ENCODE measurements around the gene CFAP100.

Gene CFAP100

GRCh38 chr3:126459111-126459762 lies 64.5 kb downstream of the CFAP100 start:
- no peak overlapping the region for H3K4ac ChIP-seq (ENCODE audit: low read length)
- H3K9me3 ChIP-seq (replicated peaks in 1 of 2; ENCODE audit: control insufficient read depth in 2 of 2, insufficient read depth in 1 of 2, low read depth in 1 of 2, low read length in 2 of 2) = no peaks in the 10 kb centered on the region
- peaks cover 10% of the 10 kb centered on the region for H3K79me1 ChIP-seq (ENCODE audit: low read depth, low read length)
- H4K91ac ChIP-seq (ENCODE audit: low read depth, low read length, poor library complexity) = no peak overlapping the region
- H3K4me1 ChIP-seq (ENCODE audit: control insufficient read depth in 2 of 2, insufficient read depth in 1 of 2, low read depth in 1 of 2, low read length in 2 of 2) = peaks cover 0 to 14% of the 10 kb centered on the region in 2 donors
- no peak overlapping the region for H2AFZ ChIP-seq (ENCODE audit: low read length)
- WGBS, 2 donors (ENCODE audit: extremely low coverage in 2 of 2, insufficient read length in 2 of 2, insufficient replicate concordance in 1 of 2) = no CpG with 5 or more reads among the region's 7 CpGs
- H2AK5ac ChIP-seq (ENCODE audit: low read depth, low read length) = no peak overlapping the region
- H2BK5ac ChIP-seq (ENCODE audit: low read length) = no peak overlapping the region
- H3K4me2 ChIP-seq (ENCODE audit: insufficient read depth, low read length, poor library complexity, severe bottlenecking) = no peak overlapping the region
- no peak overlapping the region for H2BK12ac ChIP-seq (ENCODE audit: low read length)
- DNase-seq (ENCODE audit: low spot score) = no peak
- H2BK120ac ChIP-seq (ENCODE audit: low read depth, low read length) = no peak overlapping the region
- no peak overlapping the region for H3K4me3 ChIP-seq (ENCODE audit: low read length in 2 of 2)
- peaks cover 56 to 87% of the 10 kb centered on the region in 2 donors for H3K36me3 ChIP-seq (replicated peaks in 1 of 2; ENCODE audit: control insufficient read depth in 2 of 2, insufficient read depth in 2 of 2, low read length in 2 of 2)
- no peak overlapping the region for H3K23ac ChIP-seq (ENCODE audit: low read depth, low read length, poor library complexity)
- no peak overlapping the region for H3K9ac ChIP-seq (ENCODE audit: low read depth, low read length, poor library complexity)
- no peaks in the 10 kb centered on the region for H3K27me3 ChIP-seq (ENCODE audit: control insufficient read depth in 3 of 3, insufficient read depth in 3 of 3, low read depth in 1 of 3, low read length in 3 of 3)
- H3K14ac ChIP-seq (ENCODE audit: low read length) = no peak overlapping the region
- no peak overlapping the region for H2BK15ac ChIP-seq (ENCODE audit: low read length)
- no peak overlapping the region for H3K27ac ChIP-seq (replicated peaks; ENCODE audit: low read length)
- H3K18ac ChIP-seq (ENCODE audit: low read length) = no peak overlapping the region
- H4K8ac ChIP-seq (ENCODE audit: low read depth, low read length) = no peak overlapping the region

- no peak overlapping the region for H2AFZ ChIP-seq (ENCODE audit: low read length)
- no peak overlapping the region for H3K4ac ChIP-seq (ENCODE audit: low read length)
- no peak overlapping the region for H3K4me3 ChIP-seq (ENCODE audit: low read length in 2 of 2)
- no peaks in the 10 kb centered on the region for H3K9me3 ChIP-seq (replicated peaks in 1 of 2; ENCODE audit: control insufficient read depth in 2 of 2, insufficient read depth in 1 of 2, low read depth in 1 of 2, low read length in 2 of 2)
- H3K18ac ChIP-seq (ENCODE audit: low read length) = no peak overlapping the region
- H3K9ac ChIP-seq (ENCODE audit: low read depth, low read length, poor library complexity) = no peak overlapping the region
- H2BK12ac ChIP-seq (ENCODE audit: low read length) = no peak overlapping the region
- no peak overlapping the region for H4K8ac ChIP-seq (ENCODE audit: low read depth, low read length)
- H3K4me1 ChIP-seq (ENCODE audit: control insufficient read depth in 2 of 2, insufficient read depth in 1 of 2, low read depth in 1 of 2, low read length in 2 of 2) = peaks cover 0 to 9% of the 10 kb centered on the region in 2 donors
- H3K36me3 ChIP-seq (replicated peaks in 1 of 2; ENCODE audit: control insufficient read depth in 2 of 2, insufficient read depth in 2 of 2, low read length in 2 of 2) = peaks cover 58 to 87% of the 10 kb centered on the region in 2 donors
- H3K23ac ChIP-seq (ENCODE audit: low read depth, low read length, poor library complexity) = no peak overlapping the region
- no CpG with 5 or more reads among the region's 9 CpGs for WGBS, 2 donors (ENCODE audit: extremely low coverage in 2 of 2, insufficient read length in 2 of 2, insufficient replicate concordance in 1 of 2)
- H4K91ac ChIP-seq (ENCODE audit: low read depth, low read length, poor library complexity) = no peak overlapping the region
- H3K27me3 ChIP-seq (ENCODE audit: control insufficient read depth in 3 of 3, insufficient read depth in 3 of 3, low read depth in 1 of 3, low read length in 3 of 3) = no peaks in the 10 kb centered on the region
- H3K79me1 ChIP-seq (ENCODE audit: low read depth, low read length) = peaks cover 12% of the 10 kb centered on the region
- no peak overlapping the region for H2AK5ac ChIP-seq (ENCODE audit: low read depth, low read length)
- H3K4me2 ChIP-seq (ENCODE audit: insufficient read depth, low read length, poor library complexity, severe bottlenecking) = no peak overlapping the region
- H2BK120ac ChIP-seq (ENCODE audit: low read depth, low read length) = no peak overlapping the region
- H2BK15ac ChIP-seq (ENCODE audit: low read length) = no peak overlapping the region
- H3K27ac ChIP-seq (replicated peaks; ENCODE audit: low read length) = no peak overlapping the region
- no peak overlapping the region for H2BK5ac ChIP-seq (ENCODE audit: low read length)
- H3K14ac ChIP-seq (ENCODE audit: low read length) = no peak overlapping the region
- DNase-seq (ENCODE audit: low spot score) = no peak
Measured at GRCh38 chr3:126459763-126460127, 65.0 kb downstream of the CFAP100 start.

GRCh38 chr3:126460381-126460780 lies 65.7 kb downstream of the CFAP100 start:
- no peak overlapping the region for H2AK5ac ChIP-seq (ENCODE audit: low read depth, low read length)
- no peak overlapping the region for H2BK15ac ChIP-seq (ENCODE audit: low read length)
- peaks cover 18% of the 10 kb centered on the region for H3K79me1 ChIP-seq (ENCODE audit: low read depth, low read length)
- H3K4ac ChIP-seq (ENCODE audit: low read length) = no peak overlapping the region
- H3K4me1 ChIP-seq (ENCODE audit: control insufficient read depth in 2 of 2, insufficient read depth in 1 of 2, low read depth in 1 of 2, low read length in 2 of 2) = peaks cover 0 to 4% of the 10 kb centered on the region in 2 donors
- H2BK5ac ChIP-seq (ENCODE audit: low read length) = no peak overlapping the region
- no peaks in the 10 kb centered on the region for H3K27me3 ChIP-seq (ENCODE audit: control insufficient read depth in 3 of 3, insufficient read depth in 3 of 3, low read depth in 1 of 3, low read length in 3 of 3)
- H3K4me2 ChIP-seq (ENCODE audit: insufficient read depth, low read length, poor library complexity, severe bottlenecking) = no peak overlapping the region
- H3K4me3 ChIP-seq (ENCODE audit: low read length in 2 of 2) = no peak overlapping the region
- no peak overlapping the region for H2BK120ac ChIP-seq (ENCODE audit: low read depth, low read length)
- no peak overlapping the region for H3K14ac ChIP-seq (ENCODE audit: low read length)
- no peak overlapping the region for H4K8ac ChIP-seq (ENCODE audit: low read depth, low read length)
- no peak overlapping the region for H4K91ac ChIP-seq (ENCODE audit: low read depth, low read length, poor library complexity)
- no peak overlapping the region for H3K23ac ChIP-seq (ENCODE audit: low read depth, low read length, poor library complexity)
- WGBS, 2 donors (ENCODE audit: extremely low coverage in 2 of 2, insufficient read length in 2 of 2, insufficient replicate concordance in 1 of 2) = no CpG with 5 or more reads among the region's 7 CpGs
- no peak overlapping the region for H3K9ac ChIP-seq (ENCODE audit: low read depth, low read length, poor library complexity)
- no peaks in the 10 kb centered on the region for H3K9me3 ChIP-seq (replicated peaks in 1 of 2; ENCODE audit: control insufficient read depth in 2 of 2, insufficient read depth in 1 of 2, low read depth in 1 of 2, low read length in 2 of 2)
- DNase-seq (ENCODE audit: low spot score) = no peak
- H2BK12ac ChIP-seq (ENCODE audit: low read length) = no peak overlapping the region
- peaks cover 61 to 93% of the 10 kb centered on the region in 2 donors for H3K36me3 ChIP-seq (replicated peaks in 1 of 2; ENCODE audit: control insufficient read depth in 2 of 2, insufficient read depth in 2 of 2, low read length in 2 of 2)
- H3K27ac ChIP-seq (replicated peaks; ENCODE audit: low read length) = no peak overlapping the region
- H2AFZ ChIP-seq (ENCODE audit: low read length) = no peak overlapping the region
- no peak overlapping the region for H3K18ac ChIP-seq (ENCODE audit: low read length)

- Histone ChIP-seq H3K4me1 (ENCODE audit: control insufficient read depth in 2 of 2, insufficient read depth in 1 of 2, low read depth in 1 of 2, low read length in 2 of 2) (peaks cover 0 to 2% of the 10 kb centered on the region in 2 donors), H4K91ac (ENCODE audit: low read depth, low read length, poor library complexity) (no peak overlapping the region), H3K4me3 (ENCODE audit: low read length in 2 of 2) (no peak overlapping the region), H2BK12ac (ENCODE audit: low read length) (no peak overlapping the region), H3K4ac (ENCODE audit: low read length) (no peak overlapping the region), H3K27ac (replicated peaks; ENCODE audit: low read length) (no peak overlapping the region), H2BK5ac (ENCODE audit: low read length) (no peak overlapping the region), H4K8ac (ENCODE audit: low read depth, low read length) (no peak overlapping the region), H2BK15ac (ENCODE audit: low read length) (no peak overlapping the region), H3K18ac (ENCODE audit: low read length) (peak overlapping the region; percentile 8), H3K79me1 (ENCODE audit: low read depth, low read length) (peaks cover 15% of the 10 kb centered on the region), H3K36me3 (replicated peaks in 1 of 2; ENCODE audit: control insufficient read depth in 2 of 2, insufficient read depth in 2 of 2, low read length in 2 of 2) (peaks cover 64 to 97% of the 10 kb centered on the region in 2 donors), H3K27me3 (ENCODE audit: control insufficient read depth in 3 of 3, insufficient read depth in 3 of 3, low read depth in 1 of 3, low read length in 3 of 3) (no peaks in the 10 kb centered on the region), H2AK5ac (ENCODE audit: low read depth, low read length) (no peak overlapping the region), H2BK120ac (ENCODE audit: low read depth, low read length) (no peak overlapping the region), H3K14ac (ENCODE audit: low read length) (no peak overlapping the region), H3K23ac (ENCODE audit: low read depth, low read length, poor library complexity) (peak overlapping the region; percentile 50), H2AFZ (ENCODE audit: low read length) (no peak overlapping the region), H3K4me2 (ENCODE audit: insufficient read depth, low read length, poor library complexity, severe bottlenecking) (no peak overlapping the region), H3K9ac (ENCODE audit: low read depth, low read length, poor library complexity) (no peak overlapping the region), H3K9me3 (replicated peaks in 1 of 2; ENCODE audit: control insufficient read depth in 2 of 2, insufficient read depth in 1 of 2, low read depth in 1 of 2, low read length in 2 of 2) (no peaks in the 10 kb centered on the region)
- WGBS, 2 donors (ENCODE audit: extremely low coverage in 2 of 2, insufficient read length in 2 of 2, insufficient replicate concordance in 1 of 2) = no CpG with 5 or more reads among the region's 17 CpGs
- no peak for DNase-seq (ENCODE audit: low spot score)
Measured at GRCh38 chr3:126461450-126462070, 66.9 kb downstream of the CFAP100 start.
